PC-3 (cell line): ENCODE results near the gene ADAMTS4. TPM values are rescaled to one million over a fixed set of nuclear protein-coding genes. Genes with fewer than 3 reads are reported as not detected.

Experiments used
- ATAC-seq: fragments of 200-7000 bp; cut with Tn5 transposase; 2 replicates; pipeline ENCODE4 v1.9.1; 2020; ENCODE audit warnings: mild to moderate bottlenecking, moderate library complexity
- BruUV-seq: library from RNA; stranded (reverse); fragments of 400-500 nt; replicated peaks from 2 replicates; lab custom pipeline; 2021; lab: Mats Ljungman, UMichigan
- CTCF ChIA-PET: fragments of 300-600 bp; sonication (Branson Sonifier 250); formaldehyde crosslinking; loops from one replicate; lab custom pipeline; 2022; ENCODE audit warnings: antibody characterized with exemption; lab: Charles Lee
- POLR2A ChIA-PET: fragments of 300-600 bp; sonication (Branson Sonifier 250); formaldehyde crosslinking; loops from one replicate; lab custom pipeline; 2022; ENCODE audit warnings: antibody characterized with exemption; ENCODE audit not compliant: unreplicated experiment; lab: Charles Lee
- DNase-seq: peaks from one replicate; pipeline ENCODE4 v3.0.0-alpha.2; 2015
- H2AFZ ChIP-seq: fragments of 300-600 bp; sonication (generic); 2 replicates; pipeline ENCODE4 v1.6.0; 2016; ENCODE audit warnings: antibody characterized with exemption, low read length
- H3F3A ChIP-seq: fragments of 300-600 bp; sonication (generic); one replicate; pipeline ENCODE4 v1.6.0; 2017; ENCODE audit warnings: antibody characterized with exemption, low read length, control low read depth, mild to moderate bottlenecking; ENCODE audit not compliant: unreplicated experiment
- H3K27ac ChIP-seq: fragments of 300-600 bp; sonication (generic); 2 replicates; pipeline ENCODE4 v1.5.1; 2016; ENCODE audit warnings: mild to moderate bottlenecking, low read length
- H3K27me3 ChIP-seq: fragments of 300-600 bp; sonication (generic); 2 replicates; pipeline ENCODE4 v1.6.1; 2016; ENCODE audit warnings: low read length, mixed read lengths
- H3K36me3 ChIP-seq: fragments of 300-600 bp; sonication (generic); 2 replicates; pipeline ENCODE4 v1.6.1; 2016; ENCODE audit warnings: low read depth, mixed run types, low read length, mixed read lengths
- H3K4me1 ChIP-seq: fragments of 300-600 bp; sonication (generic); 2 replicates; pipeline ENCODE4 v1.5.1; 2016; ENCODE audit warnings: low read length; ENCODE audit not compliant: insufficient read depth
- H3K4me2 ChIP-seq: fragments of 300-600 bp; sonication (generic); 2 replicates; pipeline ENCODE4 v1.6.0; 2016; ENCODE audit warnings: low read length
- H3K4me3 ChIP-seq: fragments of 300-600 bp; sonication (generic); 2 replicates; pipeline ENCODE4 v1.5.1; 2016; ENCODE audit warnings: mild to moderate bottlenecking, low read length, mixed read lengths
- H3K79me2 ChIP-seq: fragments of 300-600 bp; sonication (generic); 2 replicates; pipeline ENCODE4 v1.6.1; 2017; ENCODE audit warnings: low read length, mixed read lengths
- H3K9ac ChIP-seq: fragments of 300-600 bp; sonication (generic); 2 replicates; pipeline ENCODE4 v1.6.0; 2016; ENCODE audit warnings: mild to moderate bottlenecking, low read length
- H3K9me2 ChIP-seq: fragments of 300-600 bp; sonication (generic); replicated peaks from 2 replicates; pipeline ENCODE4 v1.6.1; 2016; ENCODE audit warnings: mixed run types, low read length, mixed read lengths
- H3K9me3 ChIP-seq: fragments of 300-600 bp; sonication (generic); 2 replicates; pipeline ENCODE4 v1.6.1; 2016; ENCODE audit warnings: low read length, mixed read lengths
- H4K20me1 ChIP-seq: fragments of 300-600 bp; sonication (generic); 2 replicates; pipeline ENCODE4 v1.6.1; 2016; ENCODE audit warnings: low read length, mixed read lengths
- CTCF ChIP-seq: fragments of 300-600 bp; sonication (generic); conservative IDR thresholded peaks from 2 replicates; pipeline ENCODE4 v1.5.1; 2017; ENCODE audit warnings: antibody characterized with exemption, low read depth, mild to moderate bottlenecking, low read length
- EZH2 ChIP-seq: fragments of 300-600 bp; sonication (generic); IDR thresholded peaks from one replicate; pipeline ENCODE4 v1.6.1; 2017; ENCODE audit warnings: antibody characterized with exemption, mild to moderate bottlenecking, low read length; ENCODE audit not compliant: unreplicated experiment
- EZH2phosphoT487 ChIP-seq: fragments of 300-600 bp; sonication (generic); IDR thresholded peaks from 2 replicates; pipeline ENCODE4 v1.6.1; 2018; ENCODE audit warnings: mild to moderate bottlenecking, antibody characterized with exemption, low read length, borderline replicate concordance
- intact Hi-C: fragments of 100-400 bp; cut with micrococcal nuclease; formaldehyde crosslinking; loops from 2 replicates; pipeline ENCODE4 v1.9.0; 2023
- total RNA-seq: library from RNA; depleted of rRNA; stranded (reverse); fragments of >200 nt; gene quantifications from 2 replicates; pipeline ENCODE4 v1.2.3, GENCODE V29; 2014

ADAMTS4 gene
- total RNA-seq, 1 experiment from 2014 or later: not detected

- Histone ChIP-seq H3K79me2 (peaks cover under 1% of the 10 kb centered on the region), H3K4me3 (no peak overlapping the region), H2AFZ (peak overlapping the region; percentile 42), H3K27ac (peak overlapping the region; percentile 54), H3K9me3 (no peaks in the 10 kb centered on the region), H3K9ac (no peak overlapping the region), H3K4me1 (peaks cover 22% of the 10 kb centered on the region), H3K36me3 (no peaks in the 10 kb centered on the region), H3K4me2 (peak overlapping the region; percentile 18), H3K27me3 (no peaks in the 10 kb centered on the region), H3F3A (no peaks in the 10 kb centered on the region), H4K20me1 (no peaks in the 10 kb centered on the region), H3K9me2 (no peaks in the 10 kb centered on the region)
- TF ChIP-seq EZH2phosphoT487: no peak
- no peak for TF ChIP-seq CTCF
- no peak for TF ChIP-seq EZH2
- intact Hi-C loops: loop anchor here (10.0 kb wide), 1 partner anchor 563 kb away; the partner anchor contains the start of gene DUSP12
- ChIA-PET POLR2A (interaction anchor here (0.5 to 1.0 kb wide), 4 partner anchors 10 to 230 kb away, joined by 3 to 12 read pairs (median 3); no protein-coding TSS in a partner anchor), CTCF (interaction anchor here (0.6 to 1.5 kb wide), 4 partner anchors 9 to 200 kb away, joined by 3 to 11 read pairs (median 3); partner anchors contain the start of genes NDUFS2 and TOMM40L)
- ATAC-seq (peak; percentile 78), DNase-seq (peak; percentile 77)
- BruUV-seq: no TSS peak
Measured at GRCh38 chr1:161182214-161182613, 16.6 kb downstream of the ADAMTS4 start.

GRCh38 chr1:161180639-161181038, 18.2 kb downstream of the ADAMTS4 start:
- Histone ChIP-seq H3F3A (no peaks in the 10 kb centered on the region), H3K9me2 (no peaks in the 10 kb centered on the region), H3K79me2 (peaks cover 16% of the 10 kb centered on the region), H3K4me3 (no peak overlapping the region), H2AFZ (no peak overlapping the region), H4K20me1 (no peaks in the 10 kb centered on the region), H3K36me3 (no peaks in the 10 kb centered on the region), H3K9me3 (no peaks in the 10 kb centered on the region), H3K27ac (no peak overlapping the region), H3K4me1 (peaks cover 32% of the 10 kb centered on the region), H3K4me2 (no peak overlapping the region), H3K9ac (no peak overlapping the region), H3K27me3 (no peaks in the 10 kb centered on the region)
- ChIA-PET POLR2A (no interaction called here), CTCF (interaction anchor here (0.6 kb wide), 1 partner anchor 612 kb away, joined by 3 read pairs; no protein-coding TSS in a partner anchor)
- ATAC-seq: no peak
- intact Hi-C loops: loop anchor here (10.0 kb wide), 1 partner anchor 564 kb away; the partner anchor contains the start of gene DUSP12
- BruUV-seq: no TSS peak
- DNase-seq: peak; percentile 57
- no peak for TF ChIP-seq EZH2phosphoT487
- TF ChIP-seq EZH2: no peak
- TF ChIP-seq CTCF: peak; percentile 74

- no peaks in the 10 kb centered on the region for H3K27me3 ChIP-seq
- TF ChIP-seq EZH2 (no peak), CTCF (no peak), EZH2phosphoT487 (no peak)
- no peaks in the 10 kb centered on the region for H4K20me1 ChIP-seq
- DNase-seq (no peak), ATAC-seq (no peak)
- no peaks in the 10 kb centered on the region for H3F3A ChIP-seq
- no peak overlapping the region for H3K4me2 ChIP-seq
- no peak overlapping the region for H3K9ac ChIP-seq
- peaks cover 7% of the 10 kb centered on the region; the same call in 1 of the 2 replicates for H3K36me3 ChIP-seq
- H3K4me1 ChIP-seq: peaks cover 33% of the 10 kb centered on the region
- no peaks in the 10 kb centered on the region for H3K9me2 ChIP-seq
- no peak overlapping the region for H3K27ac ChIP-seq
- intact Hi-C loops: loop anchor here (10.0 kb wide), 1 partner anchor 565 kb away; the partner anchor contains the start of gene DUSP12
- no peak overlapping the region for H3K4me3 ChIP-seq
- CTCF ChIA-PET: interaction anchor here (0.5 kb wide), 1 partner anchor 10 kb away, joined by 3 read pairs; no protein-coding TSS in a partner anchor
- POLR2A ChIA-PET: no interaction called here
- no TSS peak for BruUV-seq
- H3K9me3 ChIP-seq: no peaks in the 10 kb centered on the region
- H3K79me2 ChIP-seq: peaks cover 19% of the 10 kb centered on the region
- no peak overlapping the region for H2AFZ ChIP-seq
Measured at GRCh38 chr1:161179698-161180097, 19.2 kb downstream of the ADAMTS4 start.
